ENCODE results near the gene DNM1. TPM values are rescaled to one million over a fixed set of nuclear protein-coding genes. Genes with fewer than 3 reads are reported as not detected.

Gene DNM1
- polyA plus RNA-seq, 1 of the 3 experiments (the other 2 are of a cell fraction), result 35.7 TPM

GRCh38 chr9:128304136-128304970 lies 101.2 kb downstream of the DNM1 start (continued):
- no peak for TF ChIP-seq NFIC (IDR thresholded peaks at IDR 0.05; ENCODE audit: borderline replicate concordance)
- no peak for TF ChIP-seq TAF1 (IDR thresholded peaks at IDR 0.05; ENCODE audit: borderline replicate concordance, low read depth, low read length)
- no peak for TF ChIP-seq RAD21 (IDR thresholded peaks at IDR 0.05; ENCODE audit: low read length)
- no peak for TF ChIP-seq CTCF (IDR thresholded peaks at IDR 0.05)
- no peak for TF ChIP-seq RCOR1 (IDR thresholded peaks at IDR 0.05; ENCODE audit: low read length)

Small RNA genes within 50 kb of the gene (small RNA-seq; reads per million reads assigned to genes)
- 9.9 to 563 (median 269) reads per million in 7 experiments for gene MIR199B
- gene MIR3154, result 0 reads per million in 7 experiments

Other genes with a start within 250 kb of the DNM1 start
- gene EEIG1, start 222.4 kb upstream of the DNM1 start, polyA plus RNA-seq (2012; rRNA removed), result 17.9 and 26.2 TPM in 2 replicates
- 14.6 and 14.8 TPM in 2 replicates for gene NAIF1, start 136.1 kb upstream of the DNM1 start, polyA plus RNA-seq (2012; rRNA removed)
- 12.1 and 12.3 TPM in 2 replicates for gene SLC25A25, start 135.1 kb upstream of the DNM1 start, polyA plus RNA-seq (2012; rRNA removed)
- 130 and 141 TPM in 2 replicates for gene PTGES2, start 75.7 kb upstream of the DNM1 start, polyA plus RNA-seq (2012; rRNA removed)
- not detected in 2 replicates for gene LCN2, start 53.9 kb upstream of the DNM1 start, polyA plus RNA-seq (2012; rRNA removed)
- gene BBLN, start 43.1 kb upstream of the DNM1 start, polyA plus RNA-seq (2012; rRNA removed), result 79.4 and 109 TPM in 2 replicates
- gene CIZ1, start 11.8 kb upstream of the DNM1 start, polyA plus RNA-seq (2012; rRNA removed), result 36.6 and 37.0 TPM in 2 replicates
- 103 and 120 TPM in 2 replicates for gene GOLGA2, start 72.6 kb downstream of the DNM1 start, polyA plus RNA-seq (2012; rRNA removed)
- 84.1 and 89.7 TPM in 2 replicates for gene SWI5, start 72.9 kb downstream of the DNM1 start, polyA plus RNA-seq (2012; rRNA removed)
- 18.8 and 23.3 TPM in 2 replicates for gene TRUB2, start 119.1 kb downstream of the DNM1 start, polyA plus RNA-seq (2012; rRNA removed)
- gene COQ4, start 119.5 kb downstream of the DNM1 start, polyA plus RNA-seq (2012; rRNA removed), result 54.7 and 57.2 TPM in 2 replicates
- 17.9 and 24.1 TPM in 2 replicates for gene SLC27A4, start 137.1 kb downstream of the DNM1 start, polyA plus RNA-seq (2012; rRNA removed)
- 58.9 and 61.5 TPM in 2 replicates for gene URM1, start 168.0 kb downstream of the DNM1 start, polyA plus RNA-seq (2012; rRNA removed)
- gene CERCAM, start 217.5 kb downstream of the DNM1 start, polyA plus RNA-seq (2012; rRNA removed), result 128 and 131 TPM in 2 replicates

Measured in SK-N-SH (cell line).